Measurements from ENCODE around the gene UBLCP1. TPM values are rescaled to one million over a fixed set of nuclear protein-coding genes. Genes with fewer than 3 reads are reported as not detected.

The UBLCP1 gene
- total RNA-seq, 1 experiment from 2014 or later, result 23.0 TPM

DNA sequence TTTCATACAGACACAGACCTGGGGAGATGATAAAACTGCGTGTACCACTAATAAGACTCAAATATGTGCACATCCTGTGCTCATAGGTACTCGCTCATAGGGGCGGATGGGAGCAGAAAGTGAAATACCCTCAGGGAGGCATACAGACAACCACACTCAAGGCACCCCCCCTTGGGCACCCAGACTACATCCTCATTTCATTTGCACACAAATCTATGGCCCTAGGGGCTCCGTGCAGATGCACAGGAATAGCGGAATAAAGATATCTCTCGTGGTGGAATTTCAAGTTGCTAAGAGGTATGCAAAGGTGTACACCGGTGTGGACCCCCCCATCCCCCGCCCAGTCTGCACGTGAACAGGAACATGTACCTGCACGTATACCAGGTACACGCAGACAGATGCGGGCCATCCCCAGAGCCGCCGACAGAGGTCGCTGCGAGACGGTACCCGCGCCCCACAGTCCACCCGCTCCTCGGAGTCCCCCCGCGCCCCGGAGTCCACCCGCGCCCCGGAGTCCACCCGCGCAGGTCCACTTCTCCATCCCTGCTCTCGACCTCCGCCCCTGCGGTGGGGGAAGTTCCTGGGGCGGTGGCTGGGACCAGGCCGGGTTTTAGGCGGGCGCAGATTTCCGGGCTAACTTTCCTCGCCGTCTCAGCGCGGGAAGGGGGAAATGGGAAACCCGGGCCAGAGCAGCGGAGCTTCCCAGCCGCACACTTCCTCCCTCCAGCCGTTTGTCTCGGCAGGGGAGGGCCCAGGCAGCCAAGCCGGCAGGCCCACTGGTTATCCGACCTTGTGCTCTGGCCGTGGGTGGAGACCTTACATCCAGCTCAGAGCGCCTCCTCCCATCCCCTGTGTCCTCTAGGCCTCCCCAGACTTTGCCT lies 68.2 kb downstream of the UBLCP1 start:
- Histone ChIP-seq H3K4me3 (ENCODE audit: low read depth, low read length) (peak overlapping the region; percentile 20; the same call in 1 of the 2 replicates), H3K9me3 (no peaks in the 10 kb centered on the region), H3K27me3 (replicated peaks; ENCODE audit: control insufficient read depth, insufficient read depth, low read length) (no peaks in the 10 kb centered on the region), H3K36me3 (ENCODE audit: control insufficient read depth, insufficient read depth, low read length) (no peaks in the 10 kb centered on the region), H3K4me1 (no peaks in the 10 kb centered on the region)
- CTCF ChIA-PET, result interaction anchor here (0.9 kb wide), 1 partner anchor 67 kb away, joined by 3 read pairs; no protein-coding TSS in a partner anchor
- no peaks in the 10 kb centered on the region for H3K9me3 Mint-ChIP-seq (ENCODE audit: unreplicated experiment)
- H3K27me3 Mint-ChIP-seq (ENCODE audit: insufficient read depth, unreplicated experiment), result peaks cover 11% of the 10 kb centered on the region
- BruUV-seq (replicated peaks), result no TSS peak
- intact Hi-C loops (cut with micrococcal nuclease; ENCODE audit: unreplicated experiment), result loop anchor here (5.0 kb wide), 1 partner anchor 656 kb away; no protein-coding TSS in a partner anchor
- peak; percentile 55 to 64 for DNase-seq
- H3K4me3 Mint-ChIP-seq (ENCODE audit: unreplicated experiment), result peak overlapping the region; percentile 69
- no peaks in the 10 kb centered on the region for H3K4me1 Mint-ChIP-seq (ENCODE audit: low read depth, unreplicated experiment)
- POLR2A ChIA-PET, result no interaction called here
- no peak overlapping the region for H3K27ac Mint-ChIP-seq (ENCODE audit: unreplicated experiment)
- TF ChIP-seq CTCF (IDR thresholded peaks at IDR 0.05; ENCODE audit: insufficient read depth in 1 of 2, low read depth in 1 of 2, low read length in 1 of 2, severe bottlenecking in 1 of 2, unreplicated experiment in 1 of 2), result peak; percentile 62 to 85
- H3K36me3 Mint-ChIP-seq (ENCODE audit: insufficient read depth, unreplicated experiment), result no peaks in the 10 kb centered on the region

DNA sequence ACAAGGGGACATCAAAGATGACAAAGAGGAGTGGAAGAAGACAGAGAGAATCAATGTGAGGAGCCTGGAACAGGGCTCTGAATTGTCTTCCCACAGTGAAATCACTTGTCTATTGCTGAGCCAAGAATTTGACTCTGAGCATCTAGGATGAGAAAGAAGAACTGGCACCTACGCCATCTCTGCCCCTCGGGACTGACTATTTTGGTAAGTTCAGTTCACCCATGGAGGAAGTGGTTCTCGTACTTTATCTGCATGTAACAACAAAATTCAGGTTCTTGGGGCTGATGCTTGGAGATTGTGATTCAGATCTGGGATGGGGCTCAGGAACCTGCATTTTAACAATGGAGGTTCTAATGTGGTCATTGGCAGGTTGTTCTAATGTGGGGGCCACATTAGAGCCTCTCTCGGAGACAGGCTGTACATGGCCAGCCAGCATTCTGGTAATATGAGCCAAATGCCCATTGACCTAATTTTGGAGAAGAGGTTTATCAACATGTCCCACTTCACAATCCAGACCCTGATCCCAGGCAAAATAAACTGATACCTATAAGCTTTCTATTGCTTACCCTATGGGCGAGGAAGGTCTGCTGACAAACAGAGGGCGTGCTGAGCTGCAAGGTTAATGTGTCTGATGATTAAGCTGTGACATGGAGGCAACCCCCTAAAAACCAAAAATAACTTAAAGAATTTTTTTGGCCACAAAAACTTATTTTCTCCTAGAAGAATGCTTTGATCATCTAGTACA lies 69.9 kb downstream of the UBLCP1 start:
- Mint-ChIP-seq H3K4me3 (ENCODE audit: unreplicated experiment) (no peak overlapping the region), H3K4me1 (ENCODE audit: low read depth, unreplicated experiment) (no peaks in the 10 kb centered on the region), H3K27ac (ENCODE audit: unreplicated experiment) (no peak overlapping the region), H3K36me3 (ENCODE audit: insufficient read depth, unreplicated experiment) (no peaks in the 10 kb centered on the region), H3K27me3 (ENCODE audit: insufficient read depth, unreplicated experiment) (peaks cover 12% of the 10 kb centered on the region), H3K9me3 (ENCODE audit: unreplicated experiment) (no peaks in the 10 kb centered on the region)
- Histone ChIP-seq H3K36me3 (ENCODE audit: control insufficient read depth, insufficient read depth, low read length) (no peaks in the 10 kb centered on the region), H3K27me3 (replicated peaks; ENCODE audit: control insufficient read depth, insufficient read depth, low read length) (no peaks in the 10 kb centered on the region), H3K4me1 (no peaks in the 10 kb centered on the region), H3K4me3 (ENCODE audit: low read depth, low read length) (no peak overlapping the region), H3K9me3 (no peaks in the 10 kb centered on the region)
- DNase-seq, result no peak
- BruUV-seq (replicated peaks), result no TSS peak
- intact Hi-C loops (cut with micrococcal nuclease; ENCODE audit: unreplicated experiment), result loop anchor here (5.0 kb wide), 1 partner anchor 654 kb away; no protein-coding TSS in a partner anchor
- ChIA-PET POLR2A (no interaction called here), CTCF (interaction anchor here (0.7 kb wide), 1 partner anchor 79 kb away, joined by 3 read pairs; no protein-coding TSS in a partner anchor)
- no peak for TF ChIP-seq CTCF (IDR thresholded peaks at IDR 0.05; ENCODE audit: insufficient read depth in 1 of 2, low read depth in 1 of 2, low read length in 1 of 2, severe bottlenecking in 1 of 2, unreplicated experiment in 1 of 2)

- TF ChIP-seq CTCF (IDR thresholded peaks at IDR 0.05; ENCODE audit: insufficient read depth in 1 of 2, low read depth in 1 of 2, low read length in 1 of 2, severe bottlenecking in 1 of 2, unreplicated experiment in 1 of 2), result no peak
- no peaks in the 10 kb centered on the region for H3K36me3 ChIP-seq (ENCODE audit: control insufficient read depth, insufficient read depth, low read length)
- intact Hi-C loops (cut with micrococcal nuclease; ENCODE audit: unreplicated experiment), result loop anchor here (5.0 kb wide), 1 partner anchor 654 kb away; no protein-coding TSS in a partner anchor
- Mint-ChIP-seq H3K36me3 (ENCODE audit: insufficient read depth, unreplicated experiment) (no peaks in the 10 kb centered on the region), H3K4me3 (ENCODE audit: unreplicated experiment) (no peak overlapping the region), H3K27ac (ENCODE audit: unreplicated experiment) (no peak overlapping the region), H3K9me3 (ENCODE audit: unreplicated experiment) (no peaks in the 10 kb centered on the region), H3K4me1 (ENCODE audit: low read depth, unreplicated experiment) (no peaks in the 10 kb centered on the region), H3K27me3 (ENCODE audit: insufficient read depth, unreplicated experiment) (peaks cover 12% of the 10 kb centered on the region)
- no peak overlapping the region for H3K4me3 ChIP-seq (ENCODE audit: low read depth, low read length)
- H3K27me3 ChIP-seq (replicated peaks; ENCODE audit: control insufficient read depth, insufficient read depth, low read length), result no peaks in the 10 kb centered on the region
- ChIA-PET CTCF (no interaction called here), POLR2A (no interaction called here)
- no peak for DNase-seq
- no peaks in the 10 kb centered on the region for H3K4me1 ChIP-seq
- H3K9me3 ChIP-seq, result no peaks in the 10 kb centered on the region
- no TSS peak for BruUV-seq (replicated peaks)
These were observed 70.4 kb downstream of the UBLCP1 start for GRCh38 chr5:159333545-159333925.

All from Caco-2 (cell line).